Esophagus squamous epithelium (tissue), 4 donors: Measurements from ENCODE around the gene METTL6.

Source experiments
- POLR2A ChIP-seq, 4 donors: fragments of 450-650 bp; IDR thresholded peaks; one replicate each; pipeline ENCODE4 v1.6.1; 2017; ENCODE audit warnings: antibody characterized with exemption in 4 of 4, mild to moderate bottlenecking in 4 of 4, moderate library complexity in 3 of 4
- TF ChIP-seq, protein P1 (sequence below), 6 experiments: fragments of 450-650 bp in 4 of 6; fragments of 200-600 bp in 2 of 6; sonication (generic) in 2 of 6; IDR thresholded peaks; one replicate each; pipeline ENCODE4 v1.5.1; 2016 to 2019; ENCODE audit warnings: antibody characterized with exemption in 6 of 6, mild to moderate bottlenecking in 4 of 6, moderate library complexity in 4 of 6

DNA sequence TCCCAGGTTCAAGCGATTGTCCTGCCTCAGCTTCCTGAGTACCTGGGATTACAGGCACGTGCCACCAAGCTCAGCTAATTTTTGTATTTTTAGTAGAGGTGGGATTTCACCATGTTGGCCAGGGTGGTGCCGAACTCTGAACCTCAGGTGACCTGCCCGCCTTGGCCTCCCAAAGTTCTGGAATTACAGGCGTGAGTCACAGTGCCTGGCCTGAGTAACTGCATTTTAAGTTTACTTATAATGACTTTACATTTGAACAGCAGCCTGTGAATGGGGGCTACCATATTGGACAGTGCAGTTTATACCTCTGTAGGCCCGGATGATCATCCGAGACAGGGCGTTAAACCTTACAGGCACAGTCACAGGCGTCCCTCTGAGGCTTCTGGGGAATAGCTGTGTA, 24.8 kb upstream of the METTL6 start:
- TF ChIP-seq, protein P1, sequence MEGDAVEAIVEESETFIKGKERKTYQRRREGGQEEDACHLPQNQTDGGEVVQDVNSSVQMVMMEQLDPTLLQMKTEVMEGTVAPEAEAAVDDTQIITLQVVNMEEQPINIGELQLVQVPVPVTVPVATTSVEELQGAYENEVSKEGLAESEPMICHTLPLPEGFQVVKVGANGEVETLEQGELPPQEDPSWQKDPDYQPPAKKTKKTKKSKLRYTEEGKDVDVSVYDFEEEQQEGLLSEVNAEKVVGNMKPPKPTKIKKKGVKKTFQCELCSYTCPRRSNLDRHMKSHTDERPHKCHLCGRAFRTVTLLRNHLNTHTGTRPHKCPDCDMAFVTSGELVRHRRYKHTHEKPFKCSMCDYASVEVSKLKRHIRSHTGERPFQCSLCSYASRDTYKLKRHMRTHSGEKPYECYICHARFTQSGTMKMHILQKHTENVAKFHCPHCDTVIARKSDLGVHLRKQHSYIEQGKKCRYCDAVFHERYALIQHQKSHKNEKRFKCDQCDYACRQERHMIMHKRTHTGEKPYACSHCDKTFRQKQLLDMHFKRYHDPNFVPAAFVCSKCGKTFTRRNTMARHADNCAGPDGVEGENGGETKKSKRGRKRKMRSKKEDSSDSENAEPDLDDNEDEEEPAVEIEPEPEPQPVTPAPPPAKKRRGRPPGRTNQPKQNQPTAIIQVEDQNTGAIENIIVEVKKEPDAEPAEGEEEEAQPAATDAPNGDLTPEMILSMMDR (IDR thresholded peaks at IDR 0.05): no peak
- TF ChIP-seq POLR2A (IDR thresholded peaks at IDR 0.05): no peak
